HG02759 (cell line): ENCODE data around the gene ARHGAP15.
"Not testable (repeated sequence)": the region's sequence is repeated elsewhere in the genome, so short reads cannot be mapped to it uniquely, and the experiment has no call there.

Experiments
- ATAC-seq: cut with Tn5 transposase; IDR thresholded peaks from one replicate; pipeline ENCODE4 v1.9.1; 2021; ENCODE audit warnings: mild to moderate bottlenecking, moderate library complexity; ENCODE audit not compliant: unreplicated experiment

ARHGAP15 gene

GRCh38 chr2:143128681-143129580, at the start of gene ARHGAP15:
Gene ARHGAP15, plus strand, starts transcription at chr2:143129419.
- ATAC-seq: peak; percentile 94

- no peak for ATAC-seq
These were observed 47.6 kb upstream of the ARHGAP15 start for GRCh38 chr2:143081616-143082015.

- ATAC-seq: no peak
These were observed 45.6 kb upstream of the ARHGAP15 start for GRCh38 chr2:143083636-143084035.

- no peak for ATAC-seq
These were observed 44.8 kb upstream of the ARHGAP15 start for GRCh38 chr2:143084462-143084861.

GRCh38 chr2:143085125-143085784, 44.0 kb upstream of the ARHGAP15 start:
- ATAC-seq: peak; percentile 80

GRCh38 chr2:143087033-143087432, 42.2 kb upstream of the ARHGAP15 start:
- ATAC-seq: no peak

- ATAC-seq: no peak
These were observed 40.8 kb upstream of the ARHGAP15 start for GRCh38 chr2:143088388-143088787.

GRCh38 chr2:143089520-143089919, 39.7 kb upstream of the ARHGAP15 start:
- not testable (repeated sequence) for ATAC-seq

- peak; percentile 93 for ATAC-seq
These were observed 18.3 kb upstream of the ARHGAP15 start for GRCh38 chr2:143110758-143111428.

GRCh38 chr2:143117225-143117624, 12.0 kb upstream of the ARHGAP15 start:
- no peak for ATAC-seq

GRCh38 chr2:143121079-143121478, 8.1 kb upstream of the ARHGAP15 start:
- peak; percentile 71 for ATAC-seq

- no peak for ATAC-seq
These were observed 7.3 kb upstream of the ARHGAP15 start for GRCh38 chr2:143121957-143122356.

- ATAC-seq: no peak
These were observed 5.3 kb upstream of the ARHGAP15 start for GRCh38 chr2:143123911-143124310.

GRCh38 chr2:143124445-143124844, 4.8 kb upstream of the ARHGAP15 start:
- no peak for ATAC-seq

GRCh38 chr2:143125717-143126116, 3.5 kb upstream of the ARHGAP15 start:
- ATAC-seq: no peak

GRCh38 chr2:143132355-143132754, 3.1 kb downstream of the ARHGAP15 start:
- ATAC-seq: peak; percentile 30

GRCh38 chr2:143133783-143134182, 4.6 kb downstream of the ARHGAP15 start:
- ATAC-seq: no peak

- ATAC-seq: no peak
These were observed 9.1 kb downstream of the ARHGAP15 start for GRCh38 chr2:143138292-143138691.

- ATAC-seq: no peak
These were observed 10.7 kb downstream of the ARHGAP15 start for GRCh38 chr2:143139835-143140393.

GRCh38 chr2:143140864-143141661, 11.8 kb downstream of the ARHGAP15 start:
- ATAC-seq: peak; percentile 85
